Body of pancreas (tissue), 4 donors: Measurements from ENCODE around the gene TRMT61A. TPM values are rescaled to one million over a fixed set of nuclear protein-coding genes. Genes with fewer than 3 reads are reported as not detected.

ENCODE experiments used
- ATAC-seq: fragments of 150-250 bp; one replicate; pipeline ENCODE4 v1.9.1; 2016
- DNase-seq, 4 donors: peaks; one replicate each; pipeline ENCODE4 v3.0.0-alpha.2; 2019
- H3K27ac ChIP-seq, 4 donors: fragments of 200-600 bp; sonication (generic); 1 replicate in 3 of 4; 2 replicates in 1 of 4; pipeline versions ENCODE4 v1.5.1 to v1.6.1; 2016 to 2019; ENCODE audit warnings: mild to moderate bottlenecking in 1 of 4, mixed read lengths in 1 of 4, moderate library complexity in 1 of 4
- H3K27me3 ChIP-seq, 2 donors: fragments of 200-600 bp; sonication (generic); one replicate each; pipeline ENCODE4 v1.6.0; 2016; ENCODE audit warnings: mild to moderate bottlenecking in 1 of 2
- H3K36me3 ChIP-seq, 2 donors: fragments of 200-600 bp; sonication (generic); replicated peaks in 1 of 2; 2 replicates each; pipeline ENCODE4 v1.5.1; 2016; ENCODE audit warnings: low read depth in 2 of 2; ENCODE audit not compliant: insufficient read depth in 1 of 2
- H3K4me1 ChIP-seq: fragments of 200-600 bp; sonication (generic); one replicate; pipeline ENCODE4 v1.6.0; 2016
- H3K4me3 ChIP-seq, 2 donors: fragments of 200-600 bp; sonication (generic); 1 replicate in 1 of 2; 2 replicates in 1 of 2; pipeline ENCODE4 v1.5.1; 2016 to 2019
- H3K9me3 ChIP-seq, 3 donors: fragments of 200-600 bp; sonication (generic); 1 replicate in 2 of 3; 2 replicates in 1 of 3; pipeline ENCODE4 v1.5.1; 2016
- POLR2A ChIP-seq, 3 donors: fragments of 450-650 bp; IDR thresholded peaks; one replicate each; pipeline ENCODE4 v1.6.1; 2016; ENCODE audit warnings: antibody characterized with exemption in 3 of 3, mild to moderate bottlenecking in 2 of 3
- WGBS, 2 donors: methylation state at CpG; one replicate each; pipeline ENCODE4 v1.1.5; 2017; 5-methylcytosine and 5-hydroxymethylcytosine counted together
- intact Hi-C: fragments of 100-400 bp; cut with DNase I; formaldehyde crosslinking; loops from one replicate; pipeline ENCODE4 v1.15.1; 2023
- total RNA-seq, 2 donors: library from RNA; depleted of rRNA; stranded (reverse); fragments of >200 nt; gene quantifications; one replicate each; pipeline ENCODE4 v1.1.0, GENCODE V29; 2016
- TF ChIP-seq, protein P1 (sequence below), 7 experiments: fragments of 450-650 bp in 4 of 7; fragments of 200-600 bp in 3 of 7; sonication (generic) in 3 of 7; IDR thresholded peaks; one replicate each; pipeline ENCODE4 v1.5.1; 2016 to 2019; ENCODE audit warnings: antibody characterized with exemption in 7 of 7

Gene TRMT61A
- total RNA-seq, 2 donors from 2014 or later = 7.9 to 10.4 TPM

DNA sequence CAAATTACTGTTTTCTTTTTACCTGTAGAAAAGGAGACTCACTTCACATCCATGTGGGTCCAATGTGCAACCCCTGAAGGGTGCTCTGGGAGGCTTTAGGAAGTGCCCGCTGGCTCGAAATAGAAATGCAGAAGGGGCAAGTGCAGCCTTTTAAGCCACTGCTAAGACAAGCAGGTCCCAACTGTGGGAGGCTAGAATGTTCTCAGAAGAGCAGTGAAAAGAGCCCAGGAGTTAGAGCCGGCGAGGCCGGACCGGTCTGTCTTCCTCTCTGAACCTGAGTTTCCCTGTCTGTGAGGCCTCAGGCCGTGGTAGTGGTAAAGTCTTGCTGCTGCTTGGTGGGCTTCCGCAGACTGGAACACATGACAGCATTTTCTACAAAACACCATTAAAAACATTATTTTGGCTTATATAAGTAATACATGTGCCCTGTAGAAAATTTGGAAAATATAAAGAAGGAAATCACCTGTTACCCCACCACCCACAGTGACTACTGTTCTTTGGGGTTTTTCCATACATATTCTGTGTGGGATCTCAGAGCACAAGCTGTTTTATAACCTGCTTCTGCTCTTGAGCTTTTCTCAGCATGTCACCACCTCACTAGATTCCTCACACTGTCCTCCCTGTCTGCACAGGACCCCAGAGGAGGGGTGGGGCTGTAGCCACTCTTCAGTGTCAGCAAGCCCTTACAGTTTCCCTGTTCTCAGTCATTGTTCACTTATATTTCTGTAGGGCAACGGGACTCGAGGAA, 12.4 kb upstream of the TRMT61A start:
- Histone ChIP-seq H3K36me3 (no peaks in the 10 kb centered on the region), H3K9me3 (no peaks in the 10 kb centered on the region), H3K4me3 (no peak overlapping the region), H3K27me3 (no peaks in the 10 kb centered on the region), H3K4me1 (peaks cover 50% of the 10 kb centered on the region), H3K27ac (no peak overlapping the region)
- DNase-seq (peak in 1 of 4 donors; percentile 3), ATAC-seq (no peak)
- intact Hi-C loops = loop anchor here (5.0 kb wide), 1 partner anchor 36 kb away; no protein-coding TSS in a partner anchor
- 68 to 81% methylated on average over 7 to 10 of the region's 10 CpGs for WGBS, 2 donors
- TF ChIP-seq, protein P1, sequence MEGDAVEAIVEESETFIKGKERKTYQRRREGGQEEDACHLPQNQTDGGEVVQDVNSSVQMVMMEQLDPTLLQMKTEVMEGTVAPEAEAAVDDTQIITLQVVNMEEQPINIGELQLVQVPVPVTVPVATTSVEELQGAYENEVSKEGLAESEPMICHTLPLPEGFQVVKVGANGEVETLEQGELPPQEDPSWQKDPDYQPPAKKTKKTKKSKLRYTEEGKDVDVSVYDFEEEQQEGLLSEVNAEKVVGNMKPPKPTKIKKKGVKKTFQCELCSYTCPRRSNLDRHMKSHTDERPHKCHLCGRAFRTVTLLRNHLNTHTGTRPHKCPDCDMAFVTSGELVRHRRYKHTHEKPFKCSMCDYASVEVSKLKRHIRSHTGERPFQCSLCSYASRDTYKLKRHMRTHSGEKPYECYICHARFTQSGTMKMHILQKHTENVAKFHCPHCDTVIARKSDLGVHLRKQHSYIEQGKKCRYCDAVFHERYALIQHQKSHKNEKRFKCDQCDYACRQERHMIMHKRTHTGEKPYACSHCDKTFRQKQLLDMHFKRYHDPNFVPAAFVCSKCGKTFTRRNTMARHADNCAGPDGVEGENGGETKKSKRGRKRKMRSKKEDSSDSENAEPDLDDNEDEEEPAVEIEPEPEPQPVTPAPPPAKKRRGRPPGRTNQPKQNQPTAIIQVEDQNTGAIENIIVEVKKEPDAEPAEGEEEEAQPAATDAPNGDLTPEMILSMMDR (IDR thresholded peaks at IDR 0.05) = no peak
- no peak for TF ChIP-seq POLR2A (IDR thresholded peaks at IDR 0.05)

DNA sequence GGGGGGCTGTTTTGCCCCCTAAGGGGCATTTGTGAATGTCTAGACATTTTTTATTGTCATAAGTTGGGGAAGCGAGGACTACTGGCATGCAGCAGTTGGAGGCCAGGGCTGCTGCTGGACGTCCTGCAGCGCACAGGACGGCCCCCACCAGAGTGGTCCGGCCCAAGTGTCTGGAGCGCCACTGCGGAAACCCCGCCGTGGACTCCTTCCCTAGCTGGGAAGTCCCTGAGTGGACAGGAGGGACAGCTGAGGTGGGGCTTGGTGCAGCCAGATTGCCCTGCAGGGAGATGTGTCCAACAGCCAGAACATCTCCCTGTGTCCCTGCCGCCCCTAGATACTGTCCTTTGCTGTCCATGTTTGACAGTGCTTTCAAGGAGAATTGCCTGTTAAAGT, 11.8 kb upstream of the TRMT61A start:
- H3K27me3 ChIP-seq = no peaks in the 10 kb centered on the region
- H3K4me3 ChIP-seq = no peak overlapping the region
- DNase-seq (no peak), ATAC-seq (no peak)
- no peak overlapping the region for H3K27ac ChIP-seq
- WGBS, 2 donors = 60 to 77% methylated on average over 1 to 10 of the region's 10 CpGs
- H3K9me3 ChIP-seq = no peaks in the 10 kb centered on the region
- H3K36me3 ChIP-seq = no peaks in the 10 kb centered on the region
- peaks cover 55% of the 10 kb centered on the region for H3K4me1 ChIP-seq
- no peak for TF ChIP-seq POLR2A (IDR thresholded peaks at IDR 0.05)
- TF ChIP-seq, protein P1 (IDR thresholded peaks at IDR 0.05) = no peak
- intact Hi-C loops = loop anchor here (5.0 kb wide), 1 partner anchor 35 kb away; no protein-coding TSS in a partner anchor

DNA sequence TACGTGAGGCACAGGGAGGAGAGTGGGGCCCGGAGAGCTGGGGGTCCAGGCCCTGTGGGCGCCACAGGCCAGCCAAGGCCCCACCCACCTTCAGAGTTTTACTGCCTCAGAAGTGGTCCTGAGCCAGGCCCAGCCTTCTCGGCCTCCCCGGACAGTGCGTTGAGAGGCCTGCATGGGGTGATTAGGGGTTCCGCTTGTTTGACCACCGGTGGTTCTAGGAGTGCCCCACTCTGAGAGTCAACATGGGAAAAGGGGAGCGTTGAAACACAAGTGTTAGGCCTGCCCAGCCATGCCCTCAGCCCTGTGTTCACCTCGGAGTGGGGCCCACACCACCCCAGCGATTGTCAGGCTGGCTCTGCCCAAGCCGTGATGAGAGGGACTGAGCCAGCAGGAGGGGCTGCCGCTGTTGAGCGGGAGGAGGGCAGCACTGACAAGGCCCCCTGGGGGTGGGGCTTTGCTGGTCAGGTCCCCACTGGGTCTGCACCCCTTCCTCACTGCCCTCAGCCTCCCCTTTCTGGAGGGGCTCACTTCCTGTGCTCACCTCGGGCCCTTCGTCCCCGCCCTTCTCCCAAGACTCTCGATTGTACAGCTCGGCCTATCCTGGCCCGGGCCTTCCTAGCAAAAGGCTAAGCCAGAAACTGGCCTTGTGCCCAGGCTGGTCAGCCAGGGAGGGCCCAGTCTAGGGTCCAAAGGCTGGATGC, 11.1 kb upstream of the TRMT61A start:
- no peak for ATAC-seq
- DNase-seq = peak in 2 of 4 donors; percentile 44 to 57
- Histone ChIP-seq H3K27ac (peak overlapping the region in 1 of 4 donors; percentile 7), H3K4me3 (no peak overlapping the region), H3K9me3 (no peaks in the 10 kb centered on the region), H3K27me3 (no peaks in the 10 kb centered on the region), H3K4me1 (peaks cover 53% of the 10 kb centered on the region), H3K36me3 (no peaks in the 10 kb centered on the region)
- WGBS, 2 donors = 44 to 48% methylated on average over 13 to 19 of the region's 20 CpGs
- intact Hi-C loops = loop anchor here (5.0 kb wide), 1 partner anchor 34 kb away; no protein-coding TSS in a partner anchor
- TF ChIP-seq, protein P1 (IDR thresholded peaks at IDR 0.05) = no peak
- TF ChIP-seq POLR2A (IDR thresholded peaks at IDR 0.05) = no peak

DNA sequence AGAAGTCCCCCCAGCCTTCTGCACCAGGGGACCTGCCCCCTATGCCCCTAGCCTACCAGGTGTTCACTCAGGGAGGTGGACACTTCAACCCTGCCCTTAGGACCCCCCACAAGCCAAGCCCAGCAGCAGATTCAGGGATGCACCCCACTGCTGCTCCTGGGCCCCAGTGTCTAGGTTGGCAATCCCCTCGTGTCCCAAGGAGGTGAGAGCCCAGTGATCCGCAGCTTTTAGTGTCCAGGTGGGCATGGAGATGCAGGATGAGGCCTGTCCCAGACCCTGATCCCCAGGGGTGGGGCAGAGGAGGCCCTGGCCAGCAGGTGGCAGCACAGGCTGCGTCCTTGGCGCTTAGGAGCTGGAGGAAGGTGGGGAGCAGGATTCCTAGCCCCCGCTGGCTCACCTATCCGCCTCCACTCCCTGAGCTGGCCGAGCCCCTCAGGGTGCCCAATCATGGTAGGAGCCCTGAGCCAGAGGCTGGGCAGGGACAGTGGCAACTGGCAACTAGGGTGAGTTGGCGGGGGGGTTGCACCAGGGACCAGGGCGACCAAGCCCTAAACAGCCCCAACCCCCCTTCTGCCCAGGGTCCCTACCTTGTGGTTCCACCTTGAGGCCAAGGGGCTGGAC, 10.5 kb upstream of the TRMT61A start:
- DNase-seq (peak; percentile 62 to 75 (median 72)), ATAC-seq (peak; percentile 26)
- no peak overlapping the region for H3K4me3 ChIP-seq
- 30 to 68% methylated on average over 3 to 9 of the region's 9 CpGs for WGBS, 2 donors
- no peak for TF ChIP-seq POLR2A (IDR thresholded peaks at IDR 0.05)
- TF ChIP-seq, protein P1 (IDR thresholded peaks at IDR 0.05) = peak; percentile 85 to 95 (median 90)
- H3K27ac ChIP-seq = peak overlapping the region in 2 of 4 donors; percentile 7 to 16
- H3K9me3 ChIP-seq = no peaks in the 10 kb centered on the region
- intact Hi-C loops = loop anchor here (5.0 kb wide), 1 partner anchor 34 kb away; no protein-coding TSS in a partner anchor
- no peaks in the 10 kb centered on the region for H3K36me3 ChIP-seq
- peaks cover 51% of the 10 kb centered on the region for H3K4me1 ChIP-seq
- no peaks in the 10 kb centered on the region for H3K27me3 ChIP-seq
